ENCODE data around the gene PLEKHN1.
"Not testable (repeated sequence)": the region's sequence is repeated elsewhere in the genome, so short reads cannot be mapped to it uniquely, and the experiment has no call there.

Gene PLEKHN1

GRCh38 chr1:975365-975764, 9.1 kb downstream of the PLEKHN1 start:
- no peaks in the 10 kb centered on the region for H3K36me3 ChIP-seq (ENCODE audit: control insufficient read depth in 5 of 5, insufficient read depth in 5 of 5, low read length in 5 of 5)
- peaks cover 2 to 7% (median 3%) of the 10 kb centered on the region in 5 donors for H3K4me1 ChIP-seq (ENCODE audit: control insufficient read depth in 5 of 5, insufficient read depth in 5 of 5, low read length in 5 of 5)
- no peak overlapping the region for H3K4me3 ChIP-seq (ENCODE audit: low read depth in 1 of 5, low read length in 5 of 5)
- no peak overlapping the region for H3K27ac ChIP-seq (ENCODE audit: low read depth, low read length)
- H3K9ac ChIP-seq (ENCODE audit: low read length in 5 of 5) = no peak overlapping the region
- peaks cover 32 to 69% (median 60%) of the 10 kb centered on the region in 5 donors for H3K27me3 ChIP-seq (ENCODE audit: control insufficient read depth in 5 of 5, insufficient read depth in 4 of 5, low read length in 5 of 5)
- no peaks in the 10 kb centered on the region for H3K9me3 ChIP-seq (ENCODE audit: control insufficient read depth in 5 of 5, low read length in 5 of 5)

- H3K9ac ChIP-seq (ENCODE audit: low read length in 5 of 5) = peak overlapping the region in 1 of 5 donors; percentile 11
- peaks cover 29 to 64% (median 54%) of the 10 kb centered on the region in 5 donors for H3K27me3 ChIP-seq (ENCODE audit: control insufficient read depth in 5 of 5, insufficient read depth in 4 of 5, low read length in 5 of 5)
- no peaks in the 10 kb centered on the region for H3K9me3 ChIP-seq (ENCODE audit: control insufficient read depth in 5 of 5, low read length in 5 of 5)
- no peak overlapping the region for H3K4me3 ChIP-seq (ENCODE audit: low read depth in 1 of 5, low read length in 5 of 5)
- H3K27ac ChIP-seq (ENCODE audit: low read depth, low read length) = no peak overlapping the region
- H3K36me3 ChIP-seq (ENCODE audit: control insufficient read depth in 5 of 5, insufficient read depth in 5 of 5, low read length in 5 of 5) = no peaks in the 10 kb centered on the region
- peaks cover 2 to 7% (median 3%) of the 10 kb centered on the region in 5 donors for H3K4me1 ChIP-seq (ENCODE audit: control insufficient read depth in 5 of 5, insufficient read depth in 5 of 5, low read length in 5 of 5)
These were observed 9.8 kb downstream of the PLEKHN1 start for GRCh38 chr1:975896-976683.

- H3K36me3 ChIP-seq (ENCODE audit: control insufficient read depth in 5 of 5, insufficient read depth in 5 of 5, low read length in 5 of 5); H3K9ac ChIP-seq (ENCODE audit: low read length in 5 of 5); H3K27ac ChIP-seq (ENCODE audit: low read depth, low read length); H3K4me1 ChIP-seq (ENCODE audit: control insufficient read depth in 5 of 5, insufficient read depth in 5 of 5, low read length in 5 of 5); H3K4me3 ChIP-seq (ENCODE audit: low read depth in 1 of 5, low read length in 5 of 5); H3K9me3 ChIP-seq (ENCODE audit: control insufficient read depth in 5 of 5, low read length in 5 of 5): not testable (repeated sequence)
- peaks cover 29 to 61% (median 53%) of the 10 kb centered on the region in 5 donors for H3K27me3 ChIP-seq (ENCODE audit: control insufficient read depth in 5 of 5, insufficient read depth in 4 of 5, low read length in 5 of 5)
These were observed 10.5 kb downstream of the PLEKHN1 start for GRCh38 chr1:976791-977190.

- Histone ChIP-seq H3K4me3 (ENCODE audit: low read depth in 1 of 5, low read length in 5 of 5) (no peak overlapping the region), H3K27ac (ENCODE audit: low read depth, low read length) (no peak overlapping the region), H3K27me3 (ENCODE audit: control insufficient read depth in 5 of 5, insufficient read depth in 4 of 5, low read length in 5 of 5) (peaks cover 23 to 64% (median 56%) of the 10 kb centered on the region in 5 donors), H3K36me3 (ENCODE audit: control insufficient read depth in 5 of 5, insufficient read depth in 5 of 5, low read length in 5 of 5) (no peaks in the 10 kb centered on the region), H3K4me1 (ENCODE audit: control insufficient read depth in 5 of 5, insufficient read depth in 5 of 5, low read length in 5 of 5) (peaks cover 2 to 7% (median 5%) of the 10 kb centered on the region in 5 donors), H3K9me3 (ENCODE audit: control insufficient read depth in 5 of 5, low read length in 5 of 5) (no peaks in the 10 kb centered on the region), H3K9ac (ENCODE audit: low read length in 5 of 5) (peak overlapping the region in 1 of 5 donors; percentile 26)
These were observed 12.0 kb downstream of the PLEKHN1 start for GRCh38 chr1:978069-978834.

GRCh38 chr1:978835-979743, 12.8 kb downstream of the PLEKHN1 start:
- Histone ChIP-seq H3K9me3 (ENCODE audit: control insufficient read depth in 5 of 5, low read length in 5 of 5) (no peaks in the 10 kb centered on the region), H3K36me3 (ENCODE audit: control insufficient read depth in 5 of 5, insufficient read depth in 5 of 5, low read length in 5 of 5) (no peaks in the 10 kb centered on the region), H3K27me3 (ENCODE audit: control insufficient read depth in 5 of 5, insufficient read depth in 4 of 5, low read length in 5 of 5) (peaks cover 18 to 61% (median 54%) of the 10 kb centered on the region in 5 donors), H3K27ac (ENCODE audit: low read depth, low read length) (no peak overlapping the region), H3K9ac (ENCODE audit: low read length in 5 of 5) (no peak overlapping the region), H3K4me3 (ENCODE audit: low read depth in 1 of 5, low read length in 5 of 5) (no peak overlapping the region), H3K4me1 (ENCODE audit: control insufficient read depth in 5 of 5, insufficient read depth in 5 of 5, low read length in 5 of 5) (peaks cover 2 to 7% (median 5%) of the 10 kb centered on the region in 5 donors)

GRCh38 chr1:979744-980072, 13.4 kb downstream of the PLEKHN1 start:
- Histone ChIP-seq H3K9me3 (ENCODE audit: control insufficient read depth in 5 of 5, low read length in 5 of 5) (no peaks in the 10 kb centered on the region), H3K4me1 (ENCODE audit: control insufficient read depth in 5 of 5, insufficient read depth in 5 of 5, low read length in 5 of 5) (peaks cover 2 to 7% (median 5%) of the 10 kb centered on the region in 5 donors), H3K4me3 (ENCODE audit: low read depth in 1 of 5, low read length in 5 of 5) (no peak overlapping the region), H3K36me3 (ENCODE audit: control insufficient read depth in 5 of 5, insufficient read depth in 5 of 5, low read length in 5 of 5) (no peaks in the 10 kb centered on the region), H3K9ac (ENCODE audit: low read length in 5 of 5) (no peak overlapping the region), H3K27me3 (ENCODE audit: control insufficient read depth in 5 of 5, insufficient read depth in 4 of 5, low read length in 5 of 5) (peaks cover 18 to 55% (median 48%) of the 10 kb centered on the region in 5 donors), H3K27ac (ENCODE audit: low read depth, low read length) (no peak overlapping the region)

- no peaks in the 10 kb centered on the region for H3K9me3 ChIP-seq (ENCODE audit: control insufficient read depth in 5 of 5, low read length in 5 of 5)
- H3K27ac ChIP-seq (ENCODE audit: low read depth, low read length) = no peak overlapping the region
- H3K27me3 ChIP-seq (ENCODE audit: control insufficient read depth in 5 of 5, insufficient read depth in 4 of 5, low read length in 5 of 5) = peaks cover 18 to 53% (median 46%) of the 10 kb centered on the region in 5 donors
These were observed 13.9 kb downstream of the PLEKHN1 start for GRCh38 chr1:980137-980571.

GRCh38 chr1:980602-981395, 14.5 kb downstream of the PLEKHN1 start:
- Histone ChIP-seq H3K9ac (ENCODE audit: low read length in 5 of 5) (no peak overlapping the region), H3K36me3 (ENCODE audit: control insufficient read depth in 5 of 5, insufficient read depth in 5 of 5, low read length in 5 of 5) (no peaks in the 10 kb centered on the region)

More at GRCh38 chr1:980137-980571, 13.9 kb downstream of the PLEKHN1 start:
- no peaks in the 10 kb centered on the region for H3K36me3 ChIP-seq (ENCODE audit: control insufficient read depth in 5 of 5, insufficient read depth in 5 of 5, low read length in 5 of 5)
- H3K4me1 ChIP-seq (ENCODE audit: control insufficient read depth in 5 of 5, insufficient read depth in 5 of 5, low read length in 5 of 5) = peaks cover 2 to 7% (median 5%) of the 10 kb centered on the region in 5 donors
- no peak overlapping the region for H3K4me3 ChIP-seq (ENCODE audit: low read depth in 1 of 5, low read length in 5 of 5)
- no peak overlapping the region for H3K9ac ChIP-seq (ENCODE audit: low read length in 5 of 5)

GRCh38 chr1:981491-981954, 15.2 kb downstream of the PLEKHN1 start:
- peaks cover 0 to 5% (median 0%) of the 10 kb centered on the region in 5 donors for H3K4me1 ChIP-seq (ENCODE audit: control insufficient read depth in 5 of 5, insufficient read depth in 5 of 5, low read length in 5 of 5)
- no peak overlapping the region for H3K4me3 ChIP-seq (ENCODE audit: low read depth in 1 of 5, low read length in 5 of 5)
- peaks cover 8 to 44% (median 35%) of the 10 kb centered on the region in 5 donors for H3K27me3 ChIP-seq (ENCODE audit: control insufficient read depth in 5 of 5, insufficient read depth in 4 of 5, low read length in 5 of 5)
- H3K9me3 ChIP-seq (ENCODE audit: control insufficient read depth in 5 of 5, low read length in 5 of 5) = no peaks in the 10 kb centered on the region
- H3K27ac ChIP-seq (ENCODE audit: low read depth, low read length) = no peak overlapping the region
- H3K9ac ChIP-seq (ENCODE audit: low read length in 5 of 5) = no peak overlapping the region
- H3K36me3 ChIP-seq (ENCODE audit: control insufficient read depth in 5 of 5, insufficient read depth in 5 of 5, low read length in 5 of 5) = no peaks in the 10 kb centered on the region

More at GRCh38 chr1:980602-981395, 14.5 kb downstream of the PLEKHN1 start:
- peaks cover 2 to 6% (median 5%) of the 10 kb centered on the region in 5 donors for H3K4me1 ChIP-seq (ENCODE audit: control insufficient read depth in 5 of 5, insufficient read depth in 5 of 5, low read length in 5 of 5)
- H3K4me3 ChIP-seq (ENCODE audit: low read depth in 1 of 5, low read length in 5 of 5) = no peak overlapping the region
- H3K27me3 ChIP-seq (ENCODE audit: control insufficient read depth in 5 of 5, insufficient read depth in 4 of 5, low read length in 5 of 5) = peaks cover 13 to 50% (median 41%) of the 10 kb centered on the region in 5 donors
- no peaks in the 10 kb centered on the region for H3K9me3 ChIP-seq (ENCODE audit: control insufficient read depth in 5 of 5, low read length in 5 of 5)
- no peak overlapping the region for H3K27ac ChIP-seq (ENCODE audit: low read depth, low read length)
